Adipocyte (in vitro differentiated cells): ENCODE results near the gene RNGTT.

Experiments used
- DNase-seq: peaks from one replicate; pipeline ENCODE4 v3.0.0-alpha.2; 2015; ENCODE audit warnings: low read depth
- H3K27me3 ChIP-seq: replicated peaks from 2 replicates; pipeline ENCODE4 v1.7.0; 2013; ENCODE audit warnings: mild to moderate bottlenecking, low read length, moderate library complexity; ENCODE audit not compliant: control insufficient read depth, insufficient read depth
- H3K36me3 ChIP-seq: 2 replicates; pipeline ENCODE4 v1.7.0; 2013; ENCODE audit warnings: low read length, mild to moderate bottlenecking, moderate library complexity; ENCODE audit not compliant: control insufficient read depth, insufficient read depth, severe bottlenecking
- H3K4me1 ChIP-seq: 2 replicates; pipeline ENCODE4 v1.7.0; 2013; ENCODE audit warnings: mild to moderate bottlenecking, low read length, moderate library complexity; ENCODE audit not compliant: control insufficient read depth, insufficient read depth
- H3K4me3 ChIP-seq: 2 replicates; pipeline ENCODE4 v1.7.0; 2013; ENCODE audit warnings: mild to moderate bottlenecking, low read length, moderate library complexity
- H3K9ac ChIP-seq: 2 replicates; pipeline ENCODE4 v1.7.0; 2013; ENCODE audit warnings: mild to moderate bottlenecking, low read length, moderate library complexity
- H3K9me3 ChIP-seq: 2 replicates; pipeline ENCODE4 v1.7.0; 2013; ENCODE audit warnings: mild to moderate bottlenecking, low read length, moderate library complexity; ENCODE audit not compliant: control insufficient read depth

The RNGTT gene

GRCh38 chr6:88665131-88665530, 298.3 kb downstream of the RNGTT start:
- H3K27me3 ChIP-seq: no peaks in the 10 kb centered on the region
- peaks cover 13% of the 10 kb centered on the region for H3K9me3 ChIP-seq
- no peak overlapping the region for H3K9ac ChIP-seq
- H3K4me3 ChIP-seq: no peak overlapping the region
- H3K36me3 ChIP-seq: peaks cover under 1% of the 10 kb centered on the region
- no peak for DNase-seq
- no peaks in the 10 kb centered on the region for H3K4me1 ChIP-seq

GRCh38 chr6:88663801-88664200, 299.6 kb downstream of the RNGTT start:
- Histone ChIP-seq H3K27me3 (no peaks in the 10 kb centered on the region), H3K9ac (no peak overlapping the region), H3K4me3 (no peak overlapping the region), H3K4me1 (no peaks in the 10 kb centered on the region), H3K9me3 (peaks cover 6% of the 10 kb centered on the region), H3K36me3 (no peaks in the 10 kb centered on the region)
- no peak for DNase-seq

- Histone ChIP-seq H3K4me1 (no peaks in the 10 kb centered on the region), H3K27me3 (no peaks in the 10 kb centered on the region), H3K9me3 (peaks cover 8% of the 10 kb centered on the region), H3K4me3 (no peak overlapping the region), H3K36me3 (no peaks in the 10 kb centered on the region), H3K9ac (no peak overlapping the region)
- no peak for DNase-seq
Measured at GRCh38 chr6:88662653-88663174, 300.7 kb downstream of the RNGTT start.

GRCh38 chr6:88662163-88662580, 301.2 kb downstream of the RNGTT start:
- DNase-seq: no peak
- no peaks in the 10 kb centered on the region for H3K4me1 ChIP-seq
- H3K9ac ChIP-seq: no peak overlapping the region
- no peaks in the 10 kb centered on the region for H3K27me3 ChIP-seq
- H3K4me3 ChIP-seq: no peak overlapping the region
- peaks cover 13% of the 10 kb centered on the region for H3K9me3 ChIP-seq
- no peaks in the 10 kb centered on the region for H3K36me3 ChIP-seq

- Histone ChIP-seq H3K4me1 (no peaks in the 10 kb centered on the region), H3K9ac (no peak overlapping the region), H3K4me3 (no peak overlapping the region), H3K27me3 (no peaks in the 10 kb centered on the region), H3K36me3 (no peaks in the 10 kb centered on the region), H3K9me3 (peaks cover 17% of the 10 kb centered on the region)
- no peak for DNase-seq
Measured at GRCh38 chr6:88661136-88661535, 302.3 kb downstream of the RNGTT start.

GRCh38 chr6:88655586-88655985, 307.8 kb downstream of the RNGTT start:
- Histone ChIP-seq H3K9me3 (peaks cover 11% of the 10 kb centered on the region), H3K27me3 (no peaks in the 10 kb centered on the region), H3K36me3 (no peaks in the 10 kb centered on the region), H3K4me3 (no peak overlapping the region), H3K9ac (no peak overlapping the region), H3K4me1 (no peaks in the 10 kb centered on the region)
- DNase-seq: no peak

- no peaks in the 10 kb centered on the region for H3K27me3 ChIP-seq
- H3K36me3 ChIP-seq: no peaks in the 10 kb centered on the region
- no peak for DNase-seq
- no peaks in the 10 kb centered on the region for H3K4me1 ChIP-seq
- no peak overlapping the region for H3K9ac ChIP-seq
- H3K4me3 ChIP-seq: no peak overlapping the region
- H3K9me3 ChIP-seq: peaks cover 11% of the 10 kb centered on the region
Measured at GRCh38 chr6:88653936-88654335, 309.5 kb downstream of the RNGTT start.

- no peaks in the 10 kb centered on the region for H3K36me3 ChIP-seq
- DNase-seq: no peak
- no peaks in the 10 kb centered on the region for H3K4me1 ChIP-seq
- no peak overlapping the region for H3K4me3 ChIP-seq
- no peak overlapping the region for H3K9ac ChIP-seq
- no peaks in the 10 kb centered on the region for H3K9me3 ChIP-seq
- no peaks in the 10 kb centered on the region for H3K27me3 ChIP-seq
Measured at GRCh38 chr6:88651400-88651799, 312.0 kb downstream of the RNGTT start.

- Histone ChIP-seq H3K27me3 (no peaks in the 10 kb centered on the region), H3K36me3 (no peaks in the 10 kb centered on the region), H3K9ac (no peak overlapping the region), H3K9me3 (no peaks in the 10 kb centered on the region), H3K4me3 (no peak overlapping the region), H3K4me1 (no peaks in the 10 kb centered on the region)
- DNase-seq: no peak
Measured at GRCh38 chr6:88650979-88651378, 312.4 kb downstream of the RNGTT start.

GRCh38 chr6:88650029-88650619, 313.3 kb downstream of the RNGTT start:
- no peak overlapping the region for H3K4me3 ChIP-seq
- peak; percentile 84 for DNase-seq
- no peaks in the 10 kb centered on the region for H3K4me1 ChIP-seq
- no peaks in the 10 kb centered on the region for H3K9me3 ChIP-seq
- no peaks in the 10 kb centered on the region for H3K36me3 ChIP-seq
- no peak overlapping the region for H3K9ac ChIP-seq
- H3K27me3 ChIP-seq: no peaks in the 10 kb centered on the region

GRCh38 chr6:88641178-88641903, 322.1 kb downstream of the RNGTT start:
- H3K36me3 ChIP-seq: no peaks in the 10 kb centered on the region
- no peak overlapping the region for H3K4me3 ChIP-seq
- H3K9me3 ChIP-seq: no peaks in the 10 kb centered on the region
- H3K4me1 ChIP-seq: no peaks in the 10 kb centered on the region
- no peaks in the 10 kb centered on the region for H3K27me3 ChIP-seq
- no peak overlapping the region for H3K9ac ChIP-seq
- DNase-seq: peak; percentile 49
